SU-DHL-6 (cell line): ENCODE data around the gene WDR59.

Source experiments
- EZH2phosphoT487 ChIP-seq: fragments of 200-600 bp; sonication (generic), shearing (Covaris generic); conservative IDR thresholded peaks from 2 replicates; pipeline ENCODE4 v1.6.1; 2018; ENCODE audit warnings: mild to moderate bottlenecking, antibody characterized with exemption, low read length, moderate library complexity, mixed read lengths
- TF ChIP-seq, protein P1 (sequence below): fragments of 200-600 bp; sonication (generic); IDR thresholded peaks from one replicate; pipeline ENCODE4 v1.5.1; 2017; ENCODE audit warnings: antibody characterized with exemption, mild to moderate bottlenecking, low read length, moderate library complexity; ENCODE audit not compliant: insufficient read depth, poor library complexity, severe bottlenecking

DNA sequence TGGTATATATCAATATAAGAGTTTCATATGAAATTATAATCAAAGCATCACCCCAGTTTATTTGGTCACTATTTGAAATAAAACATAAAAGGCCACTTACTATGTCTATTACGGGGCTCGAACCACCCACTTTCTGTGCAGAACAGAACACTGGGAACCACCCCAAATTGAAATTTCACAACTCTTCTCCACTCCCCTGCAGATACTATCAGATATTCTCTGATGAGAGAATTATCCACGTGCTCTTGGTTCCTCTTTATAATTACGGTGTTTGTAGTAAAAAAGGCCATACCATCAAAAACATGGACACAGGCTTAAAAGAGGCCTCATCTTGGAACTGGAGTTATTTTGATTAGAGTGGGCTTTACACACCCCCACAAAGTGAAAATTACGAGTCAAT, 82.8 kb downstream of the WDR59 start:
- TF ChIP-seq, protein P1, sequence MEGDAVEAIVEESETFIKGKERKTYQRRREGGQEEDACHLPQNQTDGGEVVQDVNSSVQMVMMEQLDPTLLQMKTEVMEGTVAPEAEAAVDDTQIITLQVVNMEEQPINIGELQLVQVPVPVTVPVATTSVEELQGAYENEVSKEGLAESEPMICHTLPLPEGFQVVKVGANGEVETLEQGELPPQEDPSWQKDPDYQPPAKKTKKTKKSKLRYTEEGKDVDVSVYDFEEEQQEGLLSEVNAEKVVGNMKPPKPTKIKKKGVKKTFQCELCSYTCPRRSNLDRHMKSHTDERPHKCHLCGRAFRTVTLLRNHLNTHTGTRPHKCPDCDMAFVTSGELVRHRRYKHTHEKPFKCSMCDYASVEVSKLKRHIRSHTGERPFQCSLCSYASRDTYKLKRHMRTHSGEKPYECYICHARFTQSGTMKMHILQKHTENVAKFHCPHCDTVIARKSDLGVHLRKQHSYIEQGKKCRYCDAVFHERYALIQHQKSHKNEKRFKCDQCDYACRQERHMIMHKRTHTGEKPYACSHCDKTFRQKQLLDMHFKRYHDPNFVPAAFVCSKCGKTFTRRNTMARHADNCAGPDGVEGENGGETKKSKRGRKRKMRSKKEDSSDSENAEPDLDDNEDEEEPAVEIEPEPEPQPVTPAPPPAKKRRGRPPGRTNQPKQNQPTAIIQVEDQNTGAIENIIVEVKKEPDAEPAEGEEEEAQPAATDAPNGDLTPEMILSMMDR = no peak
- TF ChIP-seq EZH2phosphoT487 = no peak
